Measurements from ENCODE around the gene HTR1A. TPM values are rescaled to one million over a fixed set of nuclear protein-coding genes. Genes with fewer than 3 reads are reported as not detected.

The HTR1A gene
- total and polyA plus RNA-seq, 2 of the 8 experiments (the other 6 are each of a cell fraction or from before 2014, with no cell fraction given) = 4.7 to 6.5 TPM

DNA sequence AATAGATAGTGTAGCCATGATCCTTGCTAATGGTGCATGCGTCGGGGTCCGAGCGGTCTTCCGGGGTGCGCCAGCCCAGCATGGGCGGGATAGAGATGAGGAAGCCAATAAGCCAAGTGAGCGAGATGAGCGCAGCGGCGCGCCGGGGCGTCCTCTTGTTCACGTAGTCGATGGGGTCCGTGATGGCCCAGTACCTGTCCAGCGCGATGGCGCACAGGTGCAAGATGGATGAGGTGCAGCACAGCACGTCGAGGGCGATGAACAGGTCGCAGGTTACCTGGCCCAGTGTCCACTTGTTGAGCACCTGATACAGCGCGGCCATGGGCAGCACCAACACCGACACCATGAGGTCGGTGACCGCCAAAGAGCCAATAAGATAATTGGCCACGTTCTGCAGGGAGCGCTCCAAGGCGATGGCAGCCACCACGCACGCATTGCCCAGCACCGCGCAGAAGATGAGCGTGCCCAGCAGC is 1.1 kb downstream of the HTR1A start:
- Histone ChIP-seq H3K14ac (ENCODE audit: insufficient read length) (no peak overlapping the region), H2BK120ac (replicated peaks; ENCODE audit: low read depth, low read length) (no peak overlapping the region), H3K27ac (ENCODE audit: low read depth, low read length) (no peak overlapping the region), H3K4ac (replicated peaks; ENCODE audit: insufficient read length, low read depth, low read length) (peak overlapping the region; percentile 45), H3K36me3 (ENCODE audit: control insufficient read depth in 2 of 4, insufficient read depth in 4 of 4, low read length in 3 of 4) (no peaks in the 10 kb centered on the region), H3K79me1 (ENCODE audit: low read depth, low read length) (no peaks in the 10 kb centered on the region), H3K18ac (ENCODE audit: extremely low read depth, low read length) (no peak overlapping the region; the same call in 1 of the 2 replicates), H4K91ac (replicated peaks; ENCODE audit: insufficient read length, low read length) (peak overlapping the region; percentile 48), H4K20me1 (replicated peaks in 1 of 2; ENCODE audit: control insufficient read depth in 1 of 2, insufficient read depth in 2 of 2, low read length in 2 of 2) (no peaks in the 10 kb centered on the region), H3K56ac (replicated peaks; ENCODE audit: insufficient read length, low read depth, low read length) (no peak overlapping the region), H3K9me3 (ENCODE audit: insufficient read depth in 2 of 2, low read depth in 1 of 2, low read length in 1 of 2) (peaks cover 0 to 10% of the 10 kb centered on the region in 2 experiments; a peak in 2 of 4 replicates), H3K23me2 (ENCODE audit: low read depth, low read length) (peaks cover 6% of the 10 kb centered on the region; the same call in 1 of the 2 replicates), H3K4me2 (ENCODE audit: insufficient read depth in 1 of 2, low read depth in 2 of 2, low read length in 2 of 2) (peak overlapping the region; percentile 84 to 98), H3K27me3 (replicated peaks in 1 of 4; ENCODE audit: control insufficient read depth in 3 of 4, extremely low read depth in 1 of 4, insufficient read depth in 3 of 4, low read length in 3 of 4) (peaks cover 5 to 33% (median 23%) of the 10 kb centered on the region in 4 experiments), H2BK12ac (ENCODE audit: low read depth, low read length) (peak overlapping the region; percentile 78; the same call in 1 of the 2 replicates), H2BK5ac (ENCODE audit: low read depth, low read length) (0 out of 2 replicates have a peak overlapping the region, but pooled peaks have one; percentile 8), H3K23ac (ENCODE audit: insufficient read length) (no peak overlapping the region), H3K79me2 (ENCODE audit: control insufficient read depth in 1 of 2, insufficient read depth in 2 of 2, low read length in 2 of 2) (no peaks in the 10 kb centered on the region), H4K8ac (ENCODE audit: extremely low read depth, insufficient read depth, low read length) (peak overlapping the region; percentile 9; the same call in 1 of the 2 replicates), H3K4me3 (ENCODE audit: extremely low read depth in 1 of 4, insufficient read depth in 2 of 4, low read depth in 3 of 4, low read length in 4 of 4) (peak overlapping the region; percentile 50 to 64 (median 58); a peak in 7 of 8 replicates), H2BK20ac (ENCODE audit: low read length) (no peak overlapping the region), H2AK5ac (ENCODE audit: low read depth, low read length) (no peak overlapping the region), H4K5ac (ENCODE audit: insufficient read length, low read depth, low read length) (peak overlapping the region; percentile 18), H2AFZ (ENCODE audit: low read length) (no peak overlapping the region), H3K4me1 (replicated peaks in 1 of 4; ENCODE audit: control insufficient read depth in 3 of 4, insufficient read depth in 4 of 4, low read length in 3 of 4) (peaks cover 0 to 18% (median 9%) of the 10 kb centered on the region in 4 experiments; a peak in 6 of 7 replicates), H3K9ac (replicated peaks in 1 of 4; ENCODE audit: extremely low read depth in 1 of 4, low read depth in 3 of 4, low read length in 3 of 4) (no peak overlapping the region), H2BK15ac (ENCODE audit: low read length) (no peak overlapping the region)
- CTCF ChIA-PET (ENCODE audit: partially characterized antibody) = interaction anchor here (0.8 to 4.3 kb wide), 5 partner anchors 12 to 564 kb away, joined by 3 to 47 read pairs (median 4); no protein-coding TSS in a partner anchor
- WGBS, 2 experiments (ENCODE audit: extremely low coverage in 1 of 2, insufficient coverage in 1 of 2, insufficient read length in 1 of 2, insufficient replicate concordance in 2 of 2, low coverage in 1 of 2, low lambda C conversion rate in 2 of 2, missing lambda C conversion rate in 1 of 2) = 44% methylated on average over 33 of the region's 37 CpGs; no CpG with 5 or more reads in 1 of the 2 experiments
- TF ChIP-seq KDM4A (IDR thresholded peaks at IDR 0.05; ENCODE audit: low read depth, low read length, severe bottlenecking) = peak; percentile 61
- TF ChIP-seq, protein P1, sequence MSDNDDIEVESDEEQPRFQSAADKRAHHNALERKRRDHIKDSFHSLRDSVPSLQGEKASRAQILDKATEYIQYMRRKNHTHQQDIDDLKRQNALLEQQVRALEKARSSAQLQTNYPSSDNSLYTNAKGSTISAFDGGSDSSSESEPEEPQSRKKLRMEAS (IDR thresholded peaks at IDR 0.05) = peak; percentile 83
- peak; percentile 50 for TF ChIP-seq SUZ12 (IDR thresholded peaks at IDR 0.05; ENCODE audit: low read length)
- TF ChIP-seq TAF7 (optimal IDR thresholded peaks at IDR 0.05; ENCODE audit: borderline replicate concordance, low read depth, low read length) = no peak
- DNase-seq (ENCODE audit: low read depth in 1 of 2, low spot score in 2 of 2) (no peak), FAIRE-seq (no peak)
- POLR2A ChIA-PET (ENCODE audit: partially characterized antibody) = no interaction called here
